ENCODE measurements around the gene NUP214.

NUP214 gene

GRCh38 chr9:131125288-131126058 is at the start of gene NUP214:
Gene NUP214 (plus strand): TSS chr9:131125586. CDS start chr9:131125705, 119 bp downstream.
- DNase-seq, result peak; percentile 96

- DNase-seq, result no peak
These were observed 48.8 kb upstream of the NUP214 start for GRCh38 chr9:131076347-131077195.

GRCh38 chr9:131078427-131079366 is 46.7 kb upstream of the NUP214 start:
- DNase-seq, result no peak

- no peak for DNase-seq
These were observed 44.8 kb upstream of the NUP214 start for GRCh38 chr9:131080589-131080988.

- no peak for DNase-seq
These were observed 43.5 kb upstream of the NUP214 start for GRCh38 chr9:131081868-131082267.

- DNase-seq, result no peak
These were observed 42.4 kb upstream of the NUP214 start for GRCh38 chr9:131082774-131083512.

GRCh38 chr9:131084661-131085369 is 40.6 kb upstream of the NUP214 start:
- no peak for DNase-seq

GRCh38 chr9:131085370-131086122 is 39.8 kb upstream of the NUP214 start:
- no peak for DNase-seq

GRCh38 chr9:131087354-131087893 is 38.0 kb upstream of the NUP214 start:
- no peak for DNase-seq

GRCh38 chr9:131090025-131090787 is 35.2 kb upstream of the NUP214 start:
- no peak for DNase-seq

GRCh38 chr9:131091352-131091992 is 33.9 kb upstream of the NUP214 start:
- no peak for DNase-seq

- DNase-seq, result no peak
These were observed 33.4 kb upstream of the NUP214 start for GRCh38 chr9:131092030-131092429.

- DNase-seq, result no peak
These were observed 32.6 kb upstream of the NUP214 start for GRCh38 chr9:131092548-131093440.

GRCh38 chr9:131094015-131094414 is 31.4 kb upstream of the NUP214 start:
- no peak for DNase-seq

- no peak for DNase-seq
These were observed 30.8 kb upstream of the NUP214 start for GRCh38 chr9:131094622-131095021.

GRCh38 chr9:131095666-131096268 is 29.6 kb upstream of the NUP214 start:
- no peak for DNase-seq

All from NCI-H1436 (cell line).